ELF-1 (cell line): Measurements from ENCODE around the gene CDHR4.
"Not testable (repeated sequence)": the region's sequence is repeated elsewhere in the genome, so short reads cannot be mapped to it uniquely, and the experiment has no call there.

Source experiments
- DNase-seq: peaks from one replicate; pipeline ENCODE4 v3.0.0-alpha.2; 2016; ENCODE audit warnings: low read depth, low spot score

CDHR4 gene

DNA sequence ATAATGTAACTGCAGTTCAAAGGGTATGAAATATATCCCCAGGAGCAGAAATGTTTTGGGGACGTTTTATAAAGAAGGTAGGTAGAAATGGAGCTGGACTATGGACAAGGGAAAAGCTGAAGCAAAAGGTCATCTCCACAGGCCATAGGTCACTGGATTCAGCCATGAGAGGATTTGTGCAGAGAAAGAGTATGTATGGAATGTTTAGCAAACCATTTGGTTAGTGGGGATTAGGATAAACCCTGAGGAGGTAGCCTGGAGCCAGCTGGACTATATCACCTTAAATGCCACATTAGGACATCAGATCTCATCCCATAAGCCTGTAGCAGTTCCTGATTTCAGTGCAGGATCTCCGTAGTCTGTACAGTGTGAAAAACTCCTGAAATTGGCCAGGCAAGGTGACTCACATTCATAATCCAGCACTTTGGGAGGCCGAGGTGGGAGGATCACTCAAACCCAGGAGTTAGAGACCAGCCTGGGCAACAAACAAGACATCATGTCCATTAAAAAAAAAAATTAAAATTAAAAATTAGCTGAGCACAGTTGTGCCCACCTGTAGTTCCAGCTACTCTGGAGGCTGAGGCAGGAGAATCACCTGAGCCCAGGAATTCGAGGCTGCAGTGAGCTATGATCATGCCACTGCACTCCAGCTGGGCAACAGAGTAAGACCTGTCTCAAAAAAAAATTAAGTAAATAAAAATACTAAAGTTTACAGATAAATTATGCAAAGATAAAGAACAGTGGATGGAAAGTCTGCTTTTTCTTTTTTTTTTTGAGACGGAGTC, 18.1 kb downstream of the CDHR4 start:
- peak; percentile 70 for DNase-seq

DNA sequence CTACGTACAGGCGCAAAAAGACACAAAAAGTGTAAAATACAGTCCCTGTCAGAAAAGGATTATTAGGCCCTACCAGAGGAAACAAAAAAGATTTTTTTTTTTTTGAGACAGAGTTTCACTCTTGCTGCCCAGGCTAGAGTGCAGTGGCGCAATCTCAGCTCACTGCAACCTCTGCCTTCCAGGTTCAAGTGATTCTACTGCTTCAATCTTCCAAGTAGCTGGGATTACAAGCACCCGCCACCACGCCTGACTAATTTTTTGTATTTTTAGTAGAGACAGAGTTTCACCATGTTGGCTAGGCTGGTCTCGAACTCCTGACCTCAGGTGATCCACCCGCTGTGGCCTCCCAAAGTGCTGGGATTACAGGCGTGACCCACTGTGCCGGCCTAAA, 18.7 kb downstream of the CDHR4 start:
- not testable (repeated sequence) for DNase-seq

DNA sequence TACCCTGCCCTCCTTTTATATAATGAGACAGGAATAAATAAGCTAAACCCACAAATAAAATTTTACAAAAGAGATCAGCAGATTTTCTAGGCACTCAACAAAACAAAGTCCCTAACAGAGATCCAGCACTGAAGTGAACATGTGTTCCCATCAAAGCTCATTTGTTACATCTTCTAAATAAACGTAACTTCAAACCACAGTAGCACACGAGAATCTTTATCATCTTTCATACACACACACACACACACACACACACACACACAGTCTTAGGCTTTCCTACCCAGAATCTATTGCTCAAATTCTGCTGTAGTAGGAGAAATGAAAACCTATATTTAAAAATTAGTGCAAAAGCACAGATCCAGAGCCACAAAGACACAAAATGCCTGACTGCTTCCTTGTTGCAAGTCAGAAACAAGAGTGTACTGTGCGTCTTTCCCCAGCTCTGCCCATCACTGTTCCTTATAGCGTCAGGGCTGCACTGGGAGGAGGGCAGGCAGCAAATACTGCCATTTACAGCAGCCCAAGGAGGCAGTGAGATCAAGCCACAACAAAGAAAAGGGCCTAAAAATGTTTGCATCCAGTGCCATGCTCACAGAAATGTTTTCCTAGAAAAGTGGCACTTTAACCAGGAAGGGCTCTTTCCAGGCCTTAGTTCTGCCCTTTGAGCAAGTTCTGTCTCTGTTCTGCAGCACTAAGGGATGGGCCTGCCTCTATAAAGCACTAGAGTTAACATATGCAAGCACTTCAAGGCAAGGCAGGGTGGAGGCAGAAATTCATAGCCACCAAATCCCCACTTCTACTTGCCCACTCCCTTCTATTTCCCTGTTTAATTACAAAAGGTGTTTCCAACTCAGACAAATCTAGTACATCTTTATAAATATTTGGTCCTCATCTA, 19.3 kb downstream of the CDHR4 start:
- no peak for DNase-seq

DNA sequence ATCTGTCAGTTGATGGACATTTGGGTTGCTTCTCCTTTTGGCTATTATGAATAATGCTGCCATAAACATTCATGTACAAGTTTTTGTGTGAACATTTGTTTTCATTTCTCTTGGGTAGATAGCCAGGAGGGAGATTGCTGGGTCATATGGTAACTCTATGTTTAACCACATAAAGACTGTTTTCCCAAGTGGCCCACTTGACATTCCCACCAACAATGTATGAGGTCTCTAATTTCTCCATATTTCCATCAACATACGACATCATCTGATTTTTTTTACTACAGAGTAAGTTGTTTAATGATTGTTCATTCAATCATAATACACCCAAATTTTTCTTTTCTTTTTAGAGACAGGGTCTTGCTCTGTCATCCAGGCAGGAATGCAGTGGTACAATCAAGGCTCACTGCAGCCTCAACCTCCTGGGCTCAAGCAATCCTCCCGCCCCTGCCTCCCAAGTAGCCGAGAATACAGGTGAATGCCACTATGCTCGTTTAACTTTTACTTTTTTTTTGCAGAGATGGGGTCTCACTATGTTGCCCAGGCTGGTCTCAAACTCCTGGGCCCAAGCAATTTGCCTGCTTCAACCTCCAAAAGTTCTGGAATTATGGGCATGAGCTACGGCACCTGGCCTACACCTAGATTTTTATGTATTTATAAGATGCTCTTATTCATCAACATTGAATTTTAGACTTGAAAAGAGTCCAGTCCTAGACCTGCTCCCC, 20.2 kb downstream of the CDHR4 start:
- no peak for DNase-seq

DNA sequence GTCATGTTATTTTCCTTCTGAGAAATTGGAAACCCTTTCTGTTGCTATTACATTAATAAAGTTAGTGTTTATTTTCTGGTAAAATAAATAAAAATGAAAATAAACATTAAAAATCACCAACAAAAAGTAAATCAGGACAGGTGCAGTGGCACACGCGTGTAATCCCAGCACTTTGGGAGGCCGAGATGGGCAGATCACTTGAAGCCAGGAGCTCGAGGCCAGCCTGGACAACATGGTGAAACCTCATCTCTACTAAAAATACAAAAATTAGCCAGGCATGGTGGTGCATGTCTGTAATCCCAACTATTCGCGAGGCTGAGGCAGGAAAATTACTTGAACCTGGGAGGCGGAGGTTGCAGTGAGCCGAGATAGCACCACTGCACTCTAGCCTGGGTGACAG, 23.6 kb downstream of the CDHR4 start:
- not testable (repeated sequence) for DNase-seq

DNA sequence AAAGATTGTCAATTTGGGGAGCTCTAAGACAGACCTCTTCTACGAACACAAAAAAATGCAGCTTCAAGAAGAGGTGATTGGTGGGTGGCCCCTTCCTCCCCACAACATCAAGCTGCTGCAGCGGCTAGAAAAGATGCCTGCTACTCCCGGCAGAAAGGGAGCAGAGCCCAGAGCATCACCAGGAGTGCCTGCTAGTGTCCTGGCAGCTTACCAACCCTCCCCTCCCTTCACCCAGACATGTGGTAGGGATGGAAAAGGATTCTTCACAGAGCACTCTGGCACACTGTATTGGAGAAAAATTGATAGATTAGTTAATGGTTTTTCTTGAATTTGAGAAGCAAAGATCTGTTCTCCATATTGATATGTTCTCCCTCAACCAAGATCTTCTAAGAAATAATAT, 24.1 kb downstream of the CDHR4 start:
- no peak for DNase-seq

DNA sequence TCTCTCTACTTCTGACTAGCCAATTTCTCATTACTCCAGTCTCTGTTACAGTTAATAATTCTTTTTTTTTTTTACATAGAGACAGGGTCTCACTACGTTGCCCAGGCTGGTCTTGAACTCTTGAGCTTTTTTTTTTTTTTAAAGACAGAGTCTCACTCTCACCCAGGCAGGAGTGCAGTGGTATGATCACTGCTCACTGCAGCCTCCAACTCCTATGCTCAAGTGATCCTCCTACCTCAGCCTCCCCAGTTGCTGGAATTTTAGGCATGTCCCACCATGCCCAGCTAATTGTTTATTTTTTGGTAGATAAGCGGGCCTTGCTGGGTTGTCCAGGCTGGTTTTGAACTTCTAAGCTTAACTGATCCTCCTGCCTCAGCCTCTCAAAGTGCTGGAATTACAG, 27.0 kb downstream of the CDHR4 start:
- DNase-seq: no peak

DNA sequence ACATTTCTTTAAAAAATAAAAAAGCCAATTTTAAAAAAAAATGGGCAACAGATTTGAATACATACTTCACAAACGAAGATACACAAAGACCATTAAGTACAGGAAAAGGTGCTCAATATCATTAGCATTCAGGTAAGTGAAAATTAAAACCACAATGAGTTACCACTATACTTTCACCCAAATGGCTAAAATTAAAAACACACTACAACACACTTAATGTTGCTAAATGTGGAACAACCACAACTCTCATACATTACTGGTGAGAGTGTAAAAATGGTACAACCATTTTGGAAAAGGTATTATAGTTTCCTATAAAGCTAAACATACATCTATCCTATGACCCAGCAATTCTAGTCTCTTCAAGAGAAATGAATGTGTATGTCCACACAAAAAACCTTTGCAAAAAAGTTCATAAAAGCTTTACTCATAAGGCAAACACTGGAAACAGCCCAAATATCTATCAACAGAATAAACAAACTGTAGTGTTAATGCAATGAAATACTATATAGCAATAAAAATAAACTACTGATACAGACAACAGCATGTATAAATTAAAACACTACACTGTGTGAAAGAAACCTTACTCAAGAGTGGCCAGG, 28.2 kb downstream of the CDHR4 start:
- DNase-seq: no peak

DNA sequence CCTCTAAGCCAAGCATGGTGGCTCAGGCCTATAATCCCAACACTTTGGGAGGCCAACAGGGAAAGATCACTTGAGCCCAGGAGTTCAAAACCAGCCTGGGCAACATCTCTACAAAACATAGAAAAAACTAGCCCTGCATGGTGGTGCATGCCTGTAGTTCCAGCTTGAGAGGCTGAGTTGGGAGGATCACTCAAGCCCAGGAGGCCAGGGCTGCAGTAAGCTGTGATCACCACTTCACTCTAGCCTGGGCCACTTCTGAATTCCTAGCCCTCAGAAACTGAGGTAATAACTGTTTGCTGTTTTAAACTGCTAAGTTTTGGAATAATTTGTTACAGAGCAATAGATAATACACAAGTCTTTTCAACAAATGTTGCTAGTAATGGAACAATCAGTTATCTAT, 29.7 kb downstream of the CDHR4 start:
- no peak for DNase-seq

DNA sequence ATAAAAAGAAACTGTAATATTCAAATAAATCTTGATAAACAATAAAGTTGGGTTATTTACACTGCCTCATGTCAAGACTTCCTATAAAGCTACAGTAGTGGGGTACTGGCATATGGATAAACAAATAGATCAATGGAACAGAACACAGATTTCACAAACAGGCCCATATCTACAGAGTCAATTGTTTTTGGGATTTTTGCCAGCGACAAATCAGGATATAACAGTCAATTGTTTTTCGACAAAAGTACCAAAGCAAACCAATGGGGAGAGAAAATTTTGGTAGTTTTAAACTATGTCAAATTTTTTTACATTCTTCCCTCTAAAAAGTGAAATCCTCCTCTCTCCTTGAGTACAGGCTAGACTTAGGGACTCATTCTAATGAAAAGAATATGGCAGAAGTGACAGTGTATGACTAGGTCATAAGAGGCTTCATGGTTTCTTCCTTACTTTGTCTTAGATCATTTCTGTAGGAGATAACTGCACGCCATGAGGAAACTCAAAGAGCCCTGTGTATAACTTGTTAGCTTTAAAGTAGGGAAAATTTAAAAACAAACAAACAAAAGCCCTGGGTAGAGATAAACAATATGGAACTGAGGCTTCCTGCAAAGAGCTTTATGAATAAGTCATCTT, 30.3 kb downstream of the CDHR4 start:
- DNase-seq: no peak

DNA sequence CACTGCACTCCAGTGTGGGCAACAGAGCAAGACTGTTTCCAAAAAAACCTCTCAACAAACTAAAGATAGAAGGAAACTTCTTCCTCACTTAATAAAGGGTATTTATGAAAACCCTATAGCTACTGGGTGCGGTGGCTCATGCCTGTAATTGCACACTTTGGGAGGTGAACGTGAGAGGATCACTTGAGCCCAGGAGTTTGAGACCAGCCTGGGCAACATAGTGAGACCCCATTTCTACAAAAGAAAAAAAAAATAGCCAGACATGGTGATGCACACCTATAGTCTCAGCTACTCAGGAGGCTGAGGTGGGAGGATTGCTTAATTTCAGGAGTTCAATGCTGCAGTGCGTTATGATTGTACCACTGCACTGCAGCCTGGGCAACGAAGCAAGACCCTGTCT, 35.7 kb downstream of the CDHR4 start:
- DNase-seq: no peak

DNA sequence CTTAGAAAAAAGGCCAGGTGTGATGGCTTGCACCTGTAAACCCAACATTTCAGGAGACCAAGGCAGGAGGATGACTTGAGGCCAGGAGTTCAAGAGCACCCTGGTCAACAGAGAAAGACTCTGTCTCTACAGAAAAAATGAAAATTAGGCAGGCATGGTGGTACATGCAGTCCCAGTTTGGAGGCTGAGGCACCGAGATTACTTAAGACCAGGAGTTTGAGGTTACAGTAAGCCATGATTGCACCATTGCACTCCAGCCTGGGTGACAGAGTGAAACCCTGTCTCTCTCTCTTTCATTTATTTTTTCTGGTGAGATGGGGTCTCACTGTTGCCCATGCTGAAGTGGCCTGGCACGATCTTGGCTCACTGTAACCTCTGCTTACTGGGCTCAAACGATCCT, 38.0 kb downstream of the CDHR4 start:
- no peak for DNase-seq

DNA sequence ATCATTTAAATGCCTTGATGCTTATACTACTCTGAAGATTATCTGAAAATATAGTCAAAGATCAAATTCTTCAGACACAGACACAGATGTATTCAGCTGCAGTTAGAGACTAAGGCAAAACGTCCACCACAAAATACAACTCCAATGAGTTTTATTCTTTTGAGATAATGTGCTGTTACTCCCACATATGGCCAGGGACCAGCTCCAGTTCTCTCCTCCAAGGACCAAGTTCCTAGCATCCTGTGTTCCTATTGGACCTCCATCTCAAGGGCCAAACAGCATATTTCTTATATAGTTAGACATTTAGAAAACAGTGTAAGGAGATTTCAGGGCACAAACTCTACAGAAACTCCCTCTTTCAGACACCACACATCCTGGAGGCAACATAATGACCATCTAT, 40.4 kb downstream of the CDHR4 start:
- DNase-seq: no peak

DNA sequence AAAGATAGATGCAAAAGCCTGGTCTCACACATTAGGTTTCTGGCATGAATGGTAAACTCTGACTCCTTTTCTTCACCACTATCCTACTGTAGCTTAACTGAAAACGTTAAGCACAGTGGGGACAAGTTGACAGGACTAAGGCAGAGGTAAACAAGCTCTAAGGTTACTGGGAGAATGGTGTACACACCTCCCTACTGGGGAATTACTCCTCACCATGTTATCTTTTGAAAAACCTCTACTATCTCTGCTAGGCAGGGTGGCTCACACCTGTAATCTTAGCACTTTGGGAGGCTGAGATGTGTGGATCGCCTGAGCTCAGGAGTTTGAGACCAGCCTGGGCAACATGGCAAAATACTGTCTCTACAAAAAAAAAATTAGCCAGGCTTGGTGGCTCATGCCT, 42.5 kb downstream of the CDHR4 start:
- no peak for DNase-seq

DNA sequence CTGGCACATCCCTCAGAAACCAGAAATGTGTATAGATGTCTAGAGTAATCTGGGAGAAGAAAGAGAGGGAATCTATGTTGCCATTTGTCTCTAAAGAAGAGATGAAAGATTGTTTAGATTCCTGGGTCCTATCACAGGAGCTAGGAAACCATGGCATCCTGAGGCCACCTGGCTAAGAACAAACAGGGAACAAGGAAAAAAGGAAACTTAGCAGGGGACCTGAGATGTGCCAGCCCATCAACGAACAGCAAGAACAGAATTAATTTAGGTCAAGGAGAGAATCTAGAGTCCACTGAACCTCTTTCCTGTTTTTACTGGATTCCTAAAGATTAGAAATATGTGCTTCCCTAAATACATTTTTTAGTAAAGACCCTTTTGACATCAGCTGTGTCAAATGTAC, 43.6 kb downstream of the CDHR4 start:
- no peak for DNase-seq

DNA sequence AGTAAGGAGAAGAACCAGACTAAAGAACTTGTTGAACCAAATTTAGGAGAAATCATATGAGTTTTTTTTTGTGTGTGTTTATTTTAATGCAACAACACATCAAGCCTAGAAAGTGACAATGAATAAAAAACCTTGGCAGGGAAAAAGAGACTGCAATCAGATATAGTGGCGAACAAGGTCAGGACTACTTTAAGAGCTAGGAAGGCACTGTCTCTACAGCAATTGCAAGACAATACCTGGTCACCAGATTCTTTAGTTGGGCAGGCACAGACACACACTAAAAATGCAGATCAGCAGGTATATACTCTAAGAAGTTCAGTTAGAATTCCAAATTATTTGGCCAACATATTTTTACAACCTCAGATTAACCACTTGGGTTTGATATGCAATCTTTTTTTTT, 45.1 kb downstream of the CDHR4 start:
- no peak for DNase-seq

DNA sequence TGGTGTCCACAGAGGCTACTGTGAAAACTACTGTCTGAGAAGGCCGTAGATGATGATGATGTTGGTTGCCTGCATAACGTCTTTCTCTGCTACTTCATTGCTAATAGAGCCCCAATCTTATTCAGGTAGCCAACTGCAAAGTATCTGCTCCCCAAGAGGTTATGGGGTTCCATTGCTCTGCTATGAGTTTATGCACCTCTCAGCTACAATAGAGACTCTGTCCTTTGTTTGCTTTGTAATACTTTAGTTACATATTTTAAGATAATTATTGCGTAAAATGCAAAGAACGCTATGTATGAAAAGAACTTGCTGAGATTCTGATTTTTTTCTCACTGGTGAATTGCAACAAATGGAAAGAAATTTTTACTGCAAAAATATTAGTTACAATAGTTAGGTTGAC, 48.2 kb downstream of the CDHR4 start:
- DNase-seq: no peak

DNA sequence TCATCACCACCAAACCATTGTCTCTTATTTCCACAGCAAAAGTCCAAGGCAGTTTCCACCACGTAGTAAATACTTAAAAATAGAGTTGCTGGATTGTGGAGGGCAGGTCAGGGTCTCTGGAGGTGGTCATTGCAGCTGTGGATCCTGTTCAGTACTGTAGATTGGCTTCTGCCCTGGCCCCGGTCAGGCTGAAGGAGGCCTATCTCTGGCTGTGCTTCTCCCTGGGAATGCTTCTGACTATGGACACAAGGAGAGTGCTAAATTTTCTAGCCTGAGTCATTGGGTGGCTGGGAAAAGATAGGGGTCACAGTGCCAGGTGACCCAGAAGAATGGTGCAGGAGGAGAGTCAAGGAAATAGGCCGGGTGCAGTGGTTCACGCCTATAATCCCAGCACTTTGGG, 49.6 kb downstream of the CDHR4 start:
- DNase-seq: no peak

DNA sequence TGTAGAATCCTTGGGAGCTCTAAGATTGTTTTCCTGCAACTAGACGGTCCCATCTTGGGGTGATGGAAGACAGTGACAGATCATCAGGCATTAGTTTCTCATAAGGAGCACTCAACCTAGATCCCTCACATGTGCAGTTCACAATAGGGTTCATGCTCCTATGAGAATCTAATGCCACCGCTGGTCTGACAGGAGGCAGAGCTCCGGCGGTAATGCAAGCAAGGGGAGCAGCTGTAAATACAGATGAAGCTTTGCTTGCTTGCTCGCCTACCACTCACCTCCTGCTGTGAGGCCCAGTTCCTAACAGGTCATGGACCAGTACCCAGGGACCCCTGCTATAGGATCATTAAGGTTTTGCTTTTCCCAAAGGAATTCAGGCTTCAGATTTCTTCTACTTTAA, 50.8 kb downstream of the CDHR4 start:
- DNase-seq: not testable (repeated sequence)

DNA sequence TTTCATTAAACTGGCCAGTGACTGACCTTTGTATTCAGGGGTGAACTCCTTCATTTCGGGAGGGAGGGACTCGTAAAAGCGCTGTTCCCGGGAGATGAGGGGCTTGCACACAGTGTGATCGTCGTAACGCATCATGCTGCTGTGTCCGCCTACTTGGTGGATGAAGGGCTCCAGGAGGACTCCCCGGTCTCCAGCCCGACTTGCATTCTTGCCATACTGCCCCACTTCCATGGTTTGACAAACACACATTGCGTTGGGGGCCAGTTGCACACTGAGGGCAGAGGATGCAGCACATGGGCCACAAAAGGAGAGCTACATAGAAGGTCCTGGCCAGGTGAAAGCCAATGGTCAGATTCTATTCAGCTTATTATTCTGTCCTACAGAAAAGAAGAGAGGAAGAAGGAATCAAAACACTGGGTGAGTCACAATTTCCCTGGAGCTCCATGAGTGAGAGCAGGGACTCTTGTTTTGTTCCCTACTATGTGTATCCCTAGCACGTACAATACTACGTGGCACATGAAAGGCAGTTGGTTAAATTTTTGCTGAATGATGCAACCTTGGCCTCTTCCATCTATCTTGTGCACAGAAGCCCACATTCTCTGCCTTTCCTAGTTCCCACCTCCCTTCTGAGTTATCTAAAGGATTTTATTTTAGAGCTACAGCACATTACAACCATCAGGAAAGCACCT, 51.7 kb downstream of the CDHR4 start:
- DNase-seq: no peak

DNA sequence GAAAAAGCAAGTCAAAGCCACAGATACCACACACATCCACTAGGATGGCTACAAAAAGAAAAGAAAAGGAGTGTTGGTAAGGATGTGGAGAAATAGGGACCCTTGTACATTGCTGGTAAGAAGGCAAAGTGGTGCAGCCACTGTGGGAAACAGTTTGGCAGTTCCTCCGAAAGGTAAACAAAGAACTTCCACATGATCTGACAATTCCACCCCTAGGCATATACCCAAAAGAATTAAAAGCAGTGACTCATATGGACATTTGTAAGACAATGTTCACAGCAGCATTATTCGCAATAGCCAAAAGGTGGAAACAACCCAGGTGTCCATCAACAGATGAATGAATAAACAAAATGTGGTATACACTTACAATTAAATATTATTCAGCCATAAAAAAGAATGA, 53.7 kb downstream of the CDHR4 start:
- DNase-seq: no peak
